Smooth muscle cell (in vitro differentiated cells): ENCODE measurements around the gene PHLDB3. TPM values are rescaled to one million over a fixed set of nuclear protein-coding genes. Genes with fewer than 3 reads are reported as not detected.

Source experiments
- DNase-seq: peaks from one replicate; lab custom pipeline; 2025; ENCODE audit not compliant: unreplicated experiment; lab: John Stamatoyannopoulos, UW
- H2AFZ ChIP-seq: fragments of 200-600 bp; sonication (generic); 2 replicates; pipeline ENCODE4 v1.6.0; 2016; ENCODE audit warnings: antibody characterized with exemption, low read depth, mild to moderate bottlenecking
- H3F3A ChIP-seq: fragments of 200-600 bp; sonication (generic); 2 replicates; pipeline ENCODE4 v1.6.0; 2017; ENCODE audit warnings: antibody characterized with exemption, low read depth
- H3K27ac ChIP-seq: fragments of 200-600 bp; sonication (generic); 2 replicates; pipeline ENCODE4 v1.5.1; 2016; ENCODE audit warnings: low read depth, mild to moderate bottlenecking
- H3K27me3 ChIP-seq: fragments of 200-600 bp; sonication (generic); 2 replicates; pipeline ENCODE4 v1.6.1; 2016; ENCODE audit warnings: low read depth, mild to moderate bottlenecking
- H3K36me3 ChIP-seq: fragments of 200-600 bp; sonication (generic); 2 replicates; pipeline ENCODE4 v1.5.1; 2016; ENCODE audit warnings: low read depth
- H3K4me1 ChIP-seq: fragments of 200-600 bp; sonication (generic); 2 replicates; pipeline ENCODE4 v1.5.1; 2016; ENCODE audit warnings: low read depth
- H3K4me2 ChIP-seq: fragments of 200-600 bp; sonication (generic); 2 replicates; pipeline ENCODE4 v1.6.0; 2016; ENCODE audit warnings: mild to moderate bottlenecking
- H3K4me3 ChIP-seq: fragments of 200-600 bp; sonication (generic); 2 replicates; pipeline ENCODE4 v1.5.1; 2016; ENCODE audit warnings: mild to moderate bottlenecking
- H3K79me2 ChIP-seq: fragments of 200-600 bp; sonication (generic); 2 replicates; pipeline ENCODE4 v1.6.0; 2016; ENCODE audit warnings: low read depth, mild to moderate bottlenecking
- H3K9ac ChIP-seq: fragments of 200-600 bp; sonication (generic); 2 replicates; pipeline ENCODE4 v1.6.0; 2016; ENCODE audit warnings: low read depth
- H3K9me3 ChIP-seq: fragments of 200-600 bp; sonication (generic); replicated peaks from 2 replicates; pipeline ENCODE4 v1.5.1; 2016; ENCODE audit warnings: low read depth
- H4K20me1 ChIP-seq: fragments of 200-600 bp; sonication (generic); 2 replicates; pipeline ENCODE4 v1.6.0; 2016; ENCODE audit warnings: low read depth
- CTCF ChIP-seq: fragments of 200-600 bp; sonication (generic); IDR thresholded peaks from 2 replicates; pipeline ENCODE4 v1.5.1; 2017; ENCODE audit warnings: borderline replicate concordance, mild to moderate bottlenecking, antibody characterized with exemption; ENCODE audit not compliant: insufficient read depth, poor library complexity, severe bottlenecking
- WGBS: methylation state at CpG from one replicate; pipeline ENCODE4 v1.1.7; 2016; ENCODE audit warnings: low lambda C conversion rate; 5-methylcytosine and 5-hydroxymethylcytosine counted together
- polyA plus RNA-seq: library from polyadenylated mRNA; unstranded; fragments of >200 nt; fragmentation: Nextera tagmentation; extraction: Ambion mirVana; gene quantifications from 2 replicates; pipeline ENCODE4 v1.2.1, GENCODE V29; 2016
- total RNA-seq: library from RNA; depleted of rRNA; stranded (reverse); fragments of >200 nt; gene quantifications from 2 replicates; pipeline ENCODE4 v1.2.3, GENCODE V29; 2014

PHLDB3 gene
- total and polyA plus RNA-seq, 2 experiments from 2014 or later, result 7.2 to 8.6 TPM

- H4K20me1 ChIP-seq, result no peaks in the 10 kb centered on the region
- H3K79me2 ChIP-seq, result no peaks in the 10 kb centered on the region
- H3K9me3 ChIP-seq, result no peaks in the 10 kb centered on the region
- WGBS, result 88% methylated on average over 4 of the region's 4 CpGs
- H3K4me1 ChIP-seq, result no peaks in the 10 kb centered on the region
- no peaks in the 10 kb centered on the region for H3K36me3 ChIP-seq
- TF ChIP-seq CTCF, result no peak
- H3K4me2 ChIP-seq, result peak overlapping the region; percentile 83
- no peaks in the 10 kb centered on the region for H3F3A ChIP-seq
- no peak overlapping the region for H3K4me3 ChIP-seq
- H3K9ac ChIP-seq, result no peak overlapping the region
- H3K27me3 ChIP-seq, result no peaks in the 10 kb centered on the region
- no peak overlapping the region for H2AFZ ChIP-seq
- H3K27ac ChIP-seq, result peak overlapping the region; percentile 10
- no peak for DNase-seq
Observed at GRCh38 chr19:43474487-43474886, 30.1 kb downstream of the PHLDB3 start.

- no peaks in the 10 kb centered on the region for H3K36me3 ChIP-seq
- no peak for TF ChIP-seq CTCF
- no peak for DNase-seq
- no peak overlapping the region for H2AFZ ChIP-seq
- H3K27me3 ChIP-seq, result no peaks in the 10 kb centered on the region
- no peaks in the 10 kb centered on the region for H3F3A ChIP-seq
- no peaks in the 10 kb centered on the region for H3K4me1 ChIP-seq
- no peak overlapping the region for H3K4me3 ChIP-seq
- no peaks in the 10 kb centered on the region for H4K20me1 ChIP-seq
- no peaks in the 10 kb centered on the region for H3K9me3 ChIP-seq
- H3K27ac ChIP-seq, result peak overlapping the region; percentile 73
- H3K9ac ChIP-seq, result no peak overlapping the region
- H3K4me2 ChIP-seq, result no peak overlapping the region
- WGBS, result 76% methylated on average over 5 of the region's 5 CpGs
- H3K79me2 ChIP-seq, result no peaks in the 10 kb centered on the region
Observed at GRCh38 chr19:43471091-43471490, 33.5 kb downstream of the PHLDB3 start.

- peak overlapping the region; percentile 28 for H3K27ac ChIP-seq
- H3K4me3 ChIP-seq, result no peak overlapping the region
- no peaks in the 10 kb centered on the region for H3F3A ChIP-seq
- no peaks in the 10 kb centered on the region for H3K27me3 ChIP-seq
- no peak for DNase-seq
- H3K79me2 ChIP-seq, result no peaks in the 10 kb centered on the region
- no peak overlapping the region for H2AFZ ChIP-seq
- H3K4me2 ChIP-seq, result no peak overlapping the region
- H4K20me1 ChIP-seq, result no peaks in the 10 kb centered on the region
- TF ChIP-seq CTCF, result no peak
- no peaks in the 10 kb centered on the region for H3K9me3 ChIP-seq
- WGBS, result 41% methylated on average over 10 of the region's 10 CpGs
- no peak overlapping the region for H3K9ac ChIP-seq
- no peaks in the 10 kb centered on the region for H3K36me3 ChIP-seq
- no peaks in the 10 kb centered on the region for H3K4me1 ChIP-seq
Observed at GRCh38 chr19:43470288-43470687, 34.3 kb downstream of the PHLDB3 start.

GRCh38 chr19:43469160-43469480 lies 35.4 kb downstream of the PHLDB3 start:
- 77% methylated on average over 1 of the region's 1 CpG for WGBS
- peak overlapping the region; percentile 31 for H3K27ac ChIP-seq
- no peak overlapping the region for H3K4me3 ChIP-seq

More at GRCh38 chr19:43469160-43469480, 35.4 kb downstream of the PHLDB3 start:
- TF ChIP-seq CTCF, result no peak
- Histone ChIP-seq H3K79me2 (no peaks in the 10 kb centered on the region), H3K36me3 (no peaks in the 10 kb centered on the region), H3K4me2 (no peak overlapping the region), H3K4me1 (no peaks in the 10 kb centered on the region), H2AFZ (no peak overlapping the region), H3K9me3 (no peaks in the 10 kb centered on the region), H3K9ac (no peak overlapping the region), H3F3A (no peaks in the 10 kb centered on the region), H4K20me1 (no peaks in the 10 kb centered on the region), H3K27me3 (no peaks in the 10 kb centered on the region)
- no peak for DNase-seq
